Naive thymus-derived CD4-positive, alpha-beta T cell (primary cell): ENCODE results near the gene GJA5. TPM values are rescaled to one million over a fixed set of nuclear protein-coding genes. Genes with fewer than 3 reads are reported as not detected.

ENCODE experiments used
- ATAC-seq: fragments of 150-1000 bp; cut with Tn5 transposase; 2 replicates; pipeline ENCODE4 v1.10.0; 2021; ENCODE audit warnings: mild to moderate bottlenecking, moderate library complexity
- CTCF ChIA-PET: fragments of 350-600 bp; sonication (Branson Sonifier 250); formaldehyde crosslinking; loops from one replicate; lab custom pipeline; 2021; ENCODE audit warnings: antibody characterized with exemption; lab: Charles Lee
- POLR2A ChIA-PET: fragments of 350-600 bp; sonication (Branson Sonifier 250); formaldehyde crosslinking; loops from one replicate; lab custom pipeline; 2021; ENCODE audit warnings: antibody characterized with exemption, inconsistent platforms; lab: Charles Lee
- DNase-seq, 9 donors: peaks; one replicate each; pipeline versions ENCODE4 v3.0.0 to v3.0.0-alpha.2; 2020 to 2022; ENCODE audit warnings: mixed read lengths in 1 of 9
- H3K27ac ChIP-seq: one replicate; pipeline ENCODE4 v1.7.0; 2013; ENCODE audit warnings: mild to moderate bottlenecking, low read depth, low read length, moderate library complexity
- H3K27me3 ChIP-seq, 2 donors: one replicate each; pipeline ENCODE4 v1.7.0; 2013; ENCODE audit warnings: low read length in 2 of 2, mild to moderate bottlenecking in 2 of 2, moderate library complexity in 2 of 2; ENCODE audit not compliant: control insufficient read depth in 2 of 2, insufficient read depth in 2 of 2
- H3K36me3 ChIP-seq, 3 experiments: 1 replicate in 2 of 3; 2 replicates in 1 of 3; pipeline ENCODE4 v1.7.0; 2013; ENCODE audit warnings: low read length in 3 of 3, mild to moderate bottlenecking in 3 of 3, moderate library complexity in 1 of 3; ENCODE audit not compliant: insufficient read depth in 3 of 3, control insufficient read depth in 2 of 3
- H3K4me1 ChIP-seq, 2 donors: one replicate each; pipeline ENCODE4 v1.7.0; 2013; ENCODE audit warnings: low read length in 2 of 2, mild to moderate bottlenecking in 2 of 2, moderate library complexity in 1 of 2; ENCODE audit not compliant: control insufficient read depth in 2 of 2, insufficient read depth in 2 of 2
- H3K4me3 ChIP-seq: 2 replicates; pipeline ENCODE4 v1.7.0; 2013; ENCODE audit warnings: mild to moderate bottlenecking, low read length
- H3K9me3 ChIP-seq, 3 experiments: 1 replicate in 2 of 3; 2 replicates in 1 of 3; pipeline ENCODE4 v1.7.0; 2013; ENCODE audit warnings: low read length in 3 of 3; ENCODE audit not compliant: control insufficient read depth in 2 of 3
- H3K27ac Mint-ChIP-seq, 9 donors: one replicate each; pipeline ENCODE4 v1.8.0; 2020 to 2022; ENCODE audit warnings: mixed read lengths in 9 of 9, mild to moderate bottlenecking in 8 of 9, moderate library complexity in 5 of 9, inconsistent platforms in 2 of 9
- H3K27me3 Mint-ChIP-seq, 5 donors: one replicate each; pipeline ENCODE4 v1.8.0; 2021 to 2022; ENCODE audit warnings: mixed read lengths in 5 of 5, mild to moderate bottlenecking in 1 of 5
- H3K36me3 Mint-ChIP-seq, 5 donors: one replicate each; pipeline ENCODE4 v1.8.0; 2020 to 2022; ENCODE audit warnings: mixed read lengths in 5 of 5, mild to moderate bottlenecking in 3 of 5, inconsistent platforms in 1 of 5
- H3K4me1 Mint-ChIP-seq, 7 donors: one replicate each; pipeline ENCODE4 v1.8.0; 2020 to 2022; ENCODE audit warnings: mixed read lengths in 7 of 7, mild to moderate bottlenecking in 3 of 7, inconsistent platforms in 1 of 7
- H3K4me3 Mint-ChIP-seq, 10 donors: one replicate each; pipeline ENCODE4 v1.8.0; 2020 to 2022; ENCODE audit warnings: mild to moderate bottlenecking in 10 of 10, mixed read lengths in 10 of 10, moderate library complexity in 6 of 10, inconsistent platforms in 2 of 10
- H3K9me3 Mint-ChIP-seq, 11 donors: one replicate each; pipeline ENCODE4 v1.8.0; 2020 to 2022; ENCODE audit warnings: mixed read lengths in 11 of 11, mild to moderate bottlenecking in 4 of 11, inconsistent platforms in 1 of 11, moderate library complexity in 1 of 11
- intact Hi-C, 2 donors: fragments of 100-400 bp; cut with micrococcal nuclease; formaldehyde crosslinking; loops; one replicate each; pipeline ENCODE4 v1.15.1; 2023
- polyA plus RNA-seq, 2 donors: library from polyadenylated mRNA; unstranded; fragments of 300-500 nt; fragmentation: Illumina TruSeq; gene quantifications; one replicate each; pipeline ENCODE4 v1.2.3, GENCODE V29; 2021
- total RNA-seq, 6 experiments: library from RNA in 5 of 6; stranded (reverse) in 5 of 6; gene quantifications; 1 replicate in 5 of 6; 2 replicates in 1 of 6; pipeline ENCODE4 v1.2.3 and lab custom pipeline; 2021 to 2026

The GJA5 gene
- total and polyA plus RNA-seq, 7 experiments from 2014 or later = not detected

DNA sequence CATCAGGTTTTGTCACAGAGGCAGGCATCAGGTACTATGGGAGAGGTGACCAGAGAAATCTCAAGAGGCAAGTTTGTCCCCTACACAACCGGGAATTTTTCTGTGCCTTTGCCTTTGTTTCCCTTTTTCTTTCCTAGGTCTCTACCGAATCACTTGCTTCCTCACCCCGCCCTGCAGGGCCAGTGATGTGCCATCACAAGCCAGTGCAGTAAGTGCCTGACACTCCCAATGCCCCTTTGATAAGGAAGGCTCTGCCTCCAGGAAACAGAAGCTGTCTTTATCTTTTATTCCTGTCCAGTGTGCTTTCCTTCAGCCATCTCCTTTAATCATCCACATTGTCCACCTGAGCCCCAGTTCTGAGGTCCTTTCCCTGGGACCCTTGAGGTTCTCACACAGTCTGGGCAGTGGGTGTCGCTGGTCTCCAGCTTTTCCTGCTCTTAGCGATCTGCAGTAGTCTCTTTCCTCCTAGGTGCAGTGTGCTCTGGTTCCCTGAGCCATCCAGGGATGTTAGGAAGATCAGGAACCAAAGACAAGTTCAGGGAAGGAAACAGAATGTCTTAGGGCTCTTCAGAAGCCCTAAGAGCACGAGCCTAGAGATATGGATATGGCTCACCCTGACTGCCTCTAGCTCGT, 36.6 kb downstream of the GJA5 start:
- H3K36me3 ChIP-seq = no peaks in the 10 kb centered on the region
- H3K27me3 Mint-ChIP-seq = peaks cover 8 to 31% (median 17%) of the 10 kb centered on the region in 5 donors
- no peak overlapping the region for H3K27ac ChIP-seq
- ChIA-PET POLR2A (no interaction called here), CTCF (interaction anchor here (6.4 kb wide), 1 partner anchor 167 kb away, joined by 56 read pairs; no protein-coding TSS in a partner anchor)
- peaks cover 0 to 4% (median 0%) of the 10 kb centered on the region in 5 donors for H3K36me3 Mint-ChIP-seq
- H3K4me1 Mint-ChIP-seq = peaks cover 0 to 3% (median 0%) of the 10 kb centered on the region in 7 donors
- peak in 4 of 9 donors; percentile 22 to 42 (median 25) for DNase-seq
- ATAC-seq = no peak
- no peak overlapping the region for H3K4me3 Mint-ChIP-seq
- no peaks in the 10 kb centered on the region for H3K4me1 ChIP-seq
- H3K27ac Mint-ChIP-seq = no peak overlapping the region
- intact Hi-C loops = loop anchor here (1.0 to 2.0 kb wide), 2 partner anchors 168 to 169 kb away; no protein-coding TSS in a partner anchor
- peaks cover 0 to 7% (median 0%) of the 10 kb centered on the region in 3 experiments for H3K9me3 ChIP-seq
- H3K27me3 ChIP-seq = no peaks in the 10 kb centered on the region
- H3K9me3 Mint-ChIP-seq = peaks cover 0 to 9% (median 3%) of the 10 kb centered on the region in 11 donors
- H3K4me3 ChIP-seq = no peak overlapping the region

- H3K4me1 Mint-ChIP-seq = peaks cover 2 to 7% (median 3%) of the 10 kb centered on the region in 7 donors
- H3K9me3 ChIP-seq = peaks cover 0 to 8% (median 0%) of the 10 kb centered on the region in 3 experiments
- ChIA-PET CTCF (interaction anchor here (6.4 kb wide), 1 partner anchor 169 kb away, joined by 56 read pairs; no protein-coding TSS in a partner anchor), POLR2A (no interaction called here)
- intact Hi-C loops = loop anchor here in 1 of 2 donors (2.0 kb wide), 1 partner anchor 171 kb away; no protein-coding TSS in a partner anchor
- H3K27me3 ChIP-seq = no peaks in the 10 kb centered on the region
- no peak overlapping the region for H3K4me3 Mint-ChIP-seq
- H3K27ac Mint-ChIP-seq = no peak overlapping the region
- H3K4me3 ChIP-seq = no peak overlapping the region
- no peak overlapping the region for H3K27ac ChIP-seq
- H3K36me3 ChIP-seq = no peaks in the 10 kb centered on the region
- ATAC-seq (no peak), DNase-seq (no peak)
- peaks cover 10 to 20% (median 18%) of the 10 kb centered on the region in 5 donors for H3K27me3 Mint-ChIP-seq
- H3K36me3 Mint-ChIP-seq = peaks cover 0 to 4% (median 0%) of the 10 kb centered on the region in 5 donors
- peaks cover 0 to 5% of the 10 kb centered on the region in 2 donors for H3K4me1 ChIP-seq
- peaks cover 0 to 11% (median 3%) of the 10 kb centered on the region in 11 donors for H3K9me3 Mint-ChIP-seq
Measured at GRCh38 chr1:147722124-147722523, 38.3 kb downstream of the GJA5 start.

DNA sequence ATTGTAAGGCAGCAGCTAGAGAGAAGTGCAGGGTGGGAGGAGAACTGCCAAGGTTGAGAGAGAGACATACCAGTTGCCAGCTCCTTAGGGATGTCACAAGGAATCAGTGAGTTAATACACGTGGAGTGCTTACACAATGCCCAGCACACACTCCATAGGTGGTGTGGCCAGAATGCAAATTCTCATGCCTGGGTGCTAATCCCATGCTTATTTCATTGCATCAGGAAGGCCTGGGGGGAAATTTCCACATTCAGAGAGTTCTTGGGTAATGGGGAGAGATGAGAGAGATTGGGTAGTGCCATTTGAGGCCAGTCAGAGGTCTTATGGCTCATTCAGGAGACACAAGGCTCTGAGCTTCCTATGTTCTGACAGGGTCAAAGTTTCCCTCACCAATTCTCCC, 38.7 kb downstream of the GJA5 start:
- POLR2A ChIA-PET = no interaction called here
- ATAC-seq = no peak

DNA sequence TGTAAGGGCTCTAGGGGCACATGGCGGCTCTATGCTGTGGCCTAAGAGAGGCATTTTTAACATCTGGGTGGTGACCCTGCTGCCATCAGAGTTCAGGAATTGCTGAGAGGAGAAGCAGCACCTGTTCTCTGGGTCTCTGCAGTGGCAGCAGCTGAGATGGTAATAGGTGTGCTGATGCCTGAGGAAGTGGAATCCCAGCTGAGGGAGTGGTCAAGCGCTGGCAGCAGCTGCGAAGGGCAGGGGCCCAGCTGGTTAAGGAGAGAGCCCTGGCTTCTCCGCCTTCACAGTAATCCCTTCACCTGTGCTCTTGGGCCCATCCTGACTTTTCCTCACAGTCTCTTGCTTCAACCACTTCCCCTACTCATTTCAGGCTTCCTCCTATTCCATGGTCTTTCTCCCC, 39.8 kb downstream of the GJA5 start:
- no peaks in the 10 kb centered on the region for H3K27me3 ChIP-seq
- intact Hi-C loops = no loop called here
- CTCF ChIA-PET = interaction anchor here (6.4 kb wide), 1 partner anchor 170 kb away, joined by 56 read pairs; no protein-coding TSS in a partner anchor
- no peak overlapping the region for H3K4me3 ChIP-seq
- DNase-seq = no peak
- POLR2A ChIA-PET = no interaction called here
- peaks cover 2 to 10% (median 5%) of the 10 kb centered on the region in 7 donors for H3K4me1 Mint-ChIP-seq
- H3K36me3 ChIP-seq = no peaks in the 10 kb centered on the region
- H3K4me1 ChIP-seq = peaks cover 0 to 5% of the 10 kb centered on the region in 2 donors
- peaks cover 0 to 11% (median 3%) of the 10 kb centered on the region in 11 donors for H3K9me3 Mint-ChIP-seq
- H3K27me3 Mint-ChIP-seq = peaks cover 13 to 29% (median 16%) of the 10 kb centered on the region in 5 donors
- ATAC-seq = no peak
- H3K36me3 Mint-ChIP-seq = peaks cover 0 to 4% (median 0%) of the 10 kb centered on the region in 5 donors
- peaks cover 0 to 8% (median 0%) of the 10 kb centered on the region in 3 experiments for H3K9me3 ChIP-seq
- no peak overlapping the region for H3K27ac ChIP-seq
- no peak overlapping the region for H3K4me3 Mint-ChIP-seq
- H3K27ac Mint-ChIP-seq = no peak overlapping the region

More for the DNA sequence above, 38.7 kb downstream of the GJA5 start:
- Mint-ChIP-seq H3K27me3 (peaks cover 11 to 24% (median 18%) of the 10 kb centered on the region in 5 donors), H3K36me3 (peaks cover 0 to 4% (median 0%) of the 10 kb centered on the region in 5 donors), H3K4me3 (no peak overlapping the region), H3K27ac (no peak overlapping the region), H3K9me3 (peaks cover 0 to 11% (median 3%) of the 10 kb centered on the region in 11 donors), H3K4me1 (peaks cover 2 to 10% (median 5%) of the 10 kb centered on the region in 7 donors)
- peaks cover 0 to 8% (median 0%) of the 10 kb centered on the region in 3 experiments for H3K9me3 ChIP-seq
- H3K36me3 ChIP-seq = no peaks in the 10 kb centered on the region
- CTCF ChIA-PET = interaction anchor here (6.4 kb wide), 1 partner anchor 169 kb away, joined by 56 read pairs; no protein-coding TSS in a partner anchor
- peaks cover 0 to 5% of the 10 kb centered on the region in 2 donors for H3K4me1 ChIP-seq
- DNase-seq = no peak
- H3K4me3 ChIP-seq = no peak overlapping the region
- H3K27me3 ChIP-seq = no peaks in the 10 kb centered on the region
- H3K27ac ChIP-seq = no peak overlapping the region
- intact Hi-C loops = loop anchor here in 1 of 2 donors (2.0 kb wide), 1 partner anchor 171 kb away; no protein-coding TSS in a partner anchor

- peaks cover 0 to 8% (median 0%) of the 10 kb centered on the region in 3 experiments for H3K9me3 ChIP-seq
- no peak overlapping the region for H3K4me3 Mint-ChIP-seq
- peaks cover 0 to 5% of the 10 kb centered on the region in 2 donors for H3K4me1 ChIP-seq
- H3K36me3 Mint-ChIP-seq = peaks cover 0 to 4% (median 0%) of the 10 kb centered on the region in 5 donors
- no peak overlapping the region for H3K27ac Mint-ChIP-seq
- DNase-seq = no peak
- intact Hi-C loops = no loop called here
- no peak overlapping the region for H3K27ac ChIP-seq
- H3K27me3 Mint-ChIP-seq = peaks cover 15 to 32% (median 23%) of the 10 kb centered on the region in 5 donors
- CTCF ChIA-PET = no interaction called here
- peaks cover 2 to 10% (median 5%) of the 10 kb centered on the region in 7 donors for H3K4me1 Mint-ChIP-seq
- POLR2A ChIA-PET = no interaction called here
- H3K36me3 ChIP-seq = no peaks in the 10 kb centered on the region
- H3K9me3 Mint-ChIP-seq = peaks cover 0 to 11% (median 3%) of the 10 kb centered on the region in 11 donors
- H3K4me3 ChIP-seq = no peak overlapping the region
- H3K27me3 ChIP-seq = no peaks in the 10 kb centered on the region
- ATAC-seq = no peak
Measured at GRCh38 chr1:147719711-147720225, 40.6 kb downstream of the GJA5 start.

- ATAC-seq (no peak), DNase-seq (no peak)
- H3K4me1 Mint-ChIP-seq = peaks cover 2 to 10% (median 5%) of the 10 kb centered on the region in 7 donors
- no peak overlapping the region for H3K27ac Mint-ChIP-seq
- peaks cover 0 to 11% (median 3%) of the 10 kb centered on the region in 11 donors for H3K9me3 Mint-ChIP-seq
- no peaks in the 10 kb centered on the region for H3K27me3 ChIP-seq
- H3K36me3 Mint-ChIP-seq = peaks cover 0 to 4% (median 0%) of the 10 kb centered on the region in 5 donors
- peaks cover 0 to 5% of the 10 kb centered on the region in 2 donors for H3K4me1 ChIP-seq
- peaks cover 0 to 8% (median 0%) of the 10 kb centered on the region in 3 experiments for H3K9me3 ChIP-seq
- no peak overlapping the region for H3K4me3 Mint-ChIP-seq
- intact Hi-C loops = no loop called here
- H3K4me3 ChIP-seq = no peak overlapping the region
- POLR2A ChIA-PET = no interaction called here
- H3K27ac ChIP-seq = no peak overlapping the region
- H3K27me3 Mint-ChIP-seq = peaks cover 21 to 32% (median 28%) of the 10 kb centered on the region in 5 donors
- no peaks in the 10 kb centered on the region for H3K36me3 ChIP-seq
- CTCF ChIA-PET = no interaction called here
Measured at GRCh38 chr1:147719029-147719698, 41.2 kb downstream of the GJA5 start.
